Spinal cord (tissue), 10 donors: Measurements from ENCODE around the gene UBQLN4. TPM values are rescaled to one million over a fixed set of nuclear protein-coding genes. Genes with fewer than 3 reads are reported as not detected.

Experiments used
- DNase-seq, 6 donors: peaks; one replicate each; pipeline versions ENCODE4 v3.0.0 to v3.0.0-alpha.2; 2013 to 2015; ENCODE audit warnings: low spot score in 6 of 6, low read depth in 4 of 6
- H3K27ac ChIP-seq: one replicate; pipeline ENCODE4 v1.5.1; 2013; ENCODE audit warnings: low read depth, low read length, control low read depth
- H3K27me3 ChIP-seq: one replicate; pipeline ENCODE4 v1.6.1; 2013; ENCODE audit warnings: low read length; ENCODE audit not compliant: control insufficient read depth, insufficient read depth
- H3K36me3 ChIP-seq: one replicate; pipeline ENCODE4 v1.6.1; 2013; ENCODE audit warnings: low read length; ENCODE audit not compliant: control insufficient read depth, insufficient read depth
- H3K4me1 ChIP-seq: one replicate; pipeline ENCODE4 v1.6.1; 2013; ENCODE audit warnings: low read length; ENCODE audit not compliant: control insufficient read depth, insufficient read depth
- H3K4me3 ChIP-seq: one replicate; pipeline ENCODE4 v1.5.1; 2013; ENCODE audit warnings: low read depth, low read length, control low read depth
- H3K9me3 ChIP-seq: one replicate; pipeline ENCODE4 v1.6.1; 2013; ENCODE audit warnings: low read length; ENCODE audit not compliant: control insufficient read depth, insufficient read depth
- WGBS: methylation state at CpG from one replicate; pipeline ENCODE4 v1.1.5; 2013; ENCODE audit warnings: missing lambda C conversion rate; ENCODE audit not compliant: insufficient coverage; 5-methylcytosine and 5-hydroxymethylcytosine counted together
- long read RNA-seq, 4 donors: transcript quantifications; one replicate each; lab custom pipeline, GENCODE V29; 2026
- polyA plus RNA-seq, 2 donors: library from polyadenylated mRNA; unstranded; fragments of 120-200 nt; gene quantifications; one replicate each; pipeline ENCODE4 v1.2.1, GENCODE V29; 2013; ENCODE audit not compliant: insufficient read length in 2 of 2
- total RNA-seq, 2 donors: library from RNA; depleted of rRNA in 1 of 2; stranded (reverse); fragments of 120-200 nt in 1 of 2; fragments of >200 nt in 1 of 2; gene quantifications; one replicate each; pipeline versions ENCODE4 v1.2.3 to v1.2.4, GENCODE V29; 2013 to 2014
- donor health status: healthy.

UBQLN4 gene
- 10 to 100 TPM; 20.5 to 27.1 TPM for total RNA-seq
- polyA plus RNA-seq, result 10 to 100 TPM; 75.4 to 76.2 TPM
- long read RNA-seq, donor 1, transcript UBQLN4-201 (11 exons, 3,576 nt), result major isoform, 14 of 206 reads
- long read RNA-seq, donor 1, partial matches to known transcripts, result 53 of 206 reads
- long read RNA-seq, donor 1, other reads (novel, unspliced or antisense), result 139 of 206 reads
- long read RNA-seq, donor 2, partial matches to known transcripts, result 34 of 36 reads
- long read RNA-seq, donor 2, other reads (novel, unspliced or antisense), result 0 of 36 reads
- long read RNA-seq, donor 3, partial matches to known transcripts, result 21 of 22 reads
- long read RNA-seq, donor 3, other reads (novel, unspliced or antisense), result 0 of 22 reads
- long read RNA-seq, donor 4, transcript UBQLN4-201 (11 exons, 3,576 nt), result major isoform, 5 of 298 reads
- long read RNA-seq, donor 4, partial matches to known transcripts, result 91 of 298 reads
- long read RNA-seq, donor 4, other reads (novel, unspliced or antisense), result 202 of 298 reads

DNA sequence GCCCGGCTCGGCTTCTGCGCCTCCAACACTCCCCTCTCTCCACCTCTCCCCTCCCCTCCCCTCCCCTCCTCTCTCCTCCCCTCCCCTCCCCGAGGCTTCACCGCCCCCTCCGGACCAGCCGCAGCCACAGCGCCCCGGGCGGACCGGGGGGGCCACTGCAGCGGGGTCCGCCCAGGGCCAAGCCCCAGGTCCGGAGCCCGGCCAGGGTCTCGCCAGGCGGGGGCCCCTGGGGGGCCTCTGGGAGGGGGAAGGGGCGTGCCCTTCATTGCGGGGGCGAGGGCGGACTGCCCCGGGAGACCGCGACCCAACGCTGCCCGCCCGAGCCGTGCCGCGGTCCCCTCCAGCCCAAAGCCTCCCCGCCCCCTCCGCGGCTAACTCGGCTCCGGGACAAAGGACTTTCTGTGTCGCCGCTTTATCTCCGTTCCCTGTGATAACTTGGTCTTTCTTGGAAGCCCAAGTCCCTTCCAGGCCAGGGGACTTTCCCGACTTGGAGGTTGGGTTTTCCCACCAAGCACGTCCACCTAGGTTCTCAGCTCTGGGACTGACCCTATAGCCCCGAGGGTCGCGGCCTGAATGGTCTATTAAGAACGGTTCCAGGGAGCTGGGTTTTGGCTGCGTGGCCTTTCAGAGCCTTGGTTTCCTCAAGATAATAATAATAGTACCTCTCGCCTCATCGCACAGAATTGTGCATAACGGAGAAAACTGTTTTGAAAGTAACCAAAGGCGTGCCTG is at the start of gene UBQLN4:
Gene UBQLN4 (minus strand): TSS at position 31 of the 732 bp plus-strand sequence. CDS start 97 bp downstream, outside the sequence.
- under 1% methylated on average over 35 of the region's 49 CpGs for WGBS
- Histone ChIP-seq H3K4me1 (peaks cover 22% of the 10 kb centered on the region), H3K27ac (peak within 1 kb of the TSS; percentile 98), H3K27me3 (no peaks in the 10 kb centered on the region), H3K9me3 (no peaks in the 10 kb centered on the region), H3K36me3 (peaks cover 35% of the 10 kb centered on the region), H3K4me3 (peak within 1 kb of the TSS; percentile 100)
- peak in 5 of 6 donors; percentile 69 to 95 (median 82) for DNase-seq

DNA sequence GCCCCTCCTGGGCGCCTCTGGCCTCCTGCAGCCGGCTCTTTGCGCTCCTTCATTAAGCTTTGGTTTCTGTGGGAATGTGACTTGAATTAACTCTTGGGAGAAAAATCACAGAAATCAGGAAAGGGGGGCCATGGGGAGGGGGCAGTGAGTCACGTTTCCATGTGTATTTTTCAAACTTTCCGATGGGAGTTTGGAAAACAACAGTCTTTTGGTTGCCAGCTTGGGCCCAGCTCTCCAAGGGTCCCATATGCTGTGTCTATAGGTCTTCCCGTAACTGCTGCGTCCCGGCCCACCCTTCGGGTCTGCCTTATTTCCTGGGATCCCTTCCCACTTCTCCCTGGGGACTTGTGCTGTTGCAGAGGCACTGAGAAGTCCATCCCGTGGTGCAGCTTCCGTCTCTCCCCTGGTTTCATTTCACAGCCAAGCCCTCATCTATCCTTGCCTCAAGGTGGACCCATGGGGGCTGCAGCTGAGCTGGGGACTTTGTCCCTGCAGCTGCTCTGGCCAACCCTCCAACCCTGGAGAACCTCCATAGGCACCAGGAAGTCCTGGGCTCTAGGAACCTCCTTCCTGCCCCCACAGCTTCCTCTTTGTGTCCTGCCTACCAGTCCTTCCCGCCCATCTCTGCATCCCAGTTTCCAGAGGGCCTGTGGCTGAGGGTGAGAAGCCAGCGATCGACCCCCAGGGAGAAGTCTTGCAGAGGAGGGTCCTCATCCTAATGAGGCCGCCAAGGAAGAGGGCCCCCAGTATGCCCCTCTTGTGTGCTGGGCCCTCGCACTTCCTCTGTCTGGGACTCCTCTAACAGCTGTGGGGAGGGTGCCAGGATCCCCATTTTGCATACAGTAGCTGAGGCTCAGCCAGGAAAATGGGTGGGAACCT is 49.3 kb upstream of the UBQLN4 start:
- no peak for DNase-seq
- 75% methylated on average over 12 of the region's 16 CpGs for WGBS
- no peak overlapping the region for H3K4me3 ChIP-seq
- H3K4me1 ChIP-seq, result peaks cover 69% of the 10 kb centered on the region
- peak overlapping the region; percentile 90 for H3K27ac ChIP-seq
- H3K9me3 ChIP-seq, result no peaks in the 10 kb centered on the region
- no peaks in the 10 kb centered on the region for H3K27me3 ChIP-seq
- peaks cover 26% of the 10 kb centered on the region for H3K36me3 ChIP-seq

DNA sequence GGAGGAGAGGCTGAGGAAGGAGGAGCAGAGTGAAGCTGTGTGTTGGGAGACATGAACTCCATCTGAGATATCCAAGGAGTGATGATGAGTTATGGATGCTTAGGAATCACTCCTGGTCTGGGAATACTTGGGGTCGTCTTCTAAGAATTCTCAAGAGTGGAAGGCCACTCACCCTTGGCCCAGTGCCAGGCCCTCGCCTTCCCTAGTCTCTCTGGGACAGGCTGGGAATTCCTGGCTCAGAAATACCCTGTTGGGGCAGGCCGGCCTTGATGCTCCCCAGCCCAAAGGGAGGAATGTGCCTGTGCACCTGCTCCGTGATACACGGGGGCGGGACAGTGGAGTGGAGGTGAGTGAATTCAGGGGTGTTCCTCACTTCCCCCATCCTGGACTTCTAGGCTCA is 48.3 kb upstream of the UBQLN4 start:
- no peaks in the 10 kb centered on the region for H3K27me3 ChIP-seq
- 73% methylated on average over 2 of the region's 6 CpGs for WGBS
- DNase-seq, result no peak
- no peaks in the 10 kb centered on the region for H3K9me3 ChIP-seq
- no peak overlapping the region for H3K4me3 ChIP-seq
- H3K36me3 ChIP-seq, result peaks cover 35% of the 10 kb centered on the region
- H3K4me1 ChIP-seq, result peaks cover 72% of the 10 kb centered on the region
- H3K27ac ChIP-seq, result no peak overlapping the region

DNA sequence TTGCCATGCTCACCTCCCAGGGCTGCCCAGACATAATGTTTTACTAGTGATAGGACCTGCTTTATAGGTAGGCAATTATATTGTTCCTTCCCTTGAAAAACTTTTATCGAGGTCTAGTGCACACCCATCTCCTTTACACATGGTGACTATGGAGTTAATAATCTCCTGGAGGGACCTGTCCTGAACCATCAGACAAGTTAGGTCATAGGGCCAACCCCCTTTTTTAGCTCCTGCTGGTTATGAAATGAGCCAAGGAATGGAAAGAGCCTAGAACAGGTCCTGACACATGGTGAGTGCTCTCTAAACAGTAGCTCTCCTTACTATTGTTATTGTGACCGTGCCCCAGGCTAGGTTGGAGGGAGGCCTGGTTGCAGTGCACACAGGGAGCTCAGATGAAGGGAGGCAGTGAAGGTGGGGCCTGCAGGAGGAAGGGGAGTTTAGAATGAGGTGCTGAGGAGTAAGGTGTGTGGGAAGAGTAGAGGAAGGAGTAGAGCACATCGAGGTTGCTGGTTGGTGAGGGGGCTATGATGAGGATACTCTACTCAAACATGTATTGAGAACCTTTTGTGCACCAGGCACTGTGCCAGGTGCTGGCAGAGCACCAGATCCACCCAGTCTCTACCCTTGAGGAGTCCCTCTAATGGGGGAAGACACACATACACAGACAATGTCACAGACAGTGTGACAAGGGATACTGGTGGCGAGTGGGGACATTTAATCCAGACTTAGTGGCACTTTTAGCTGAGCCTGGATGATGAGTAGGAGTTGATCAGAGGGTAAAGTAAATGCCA is 46.8 kb upstream of the UBQLN4 start:
- DNase-seq, result peak in 2 of 6 donors; percentile 56 to 61
- WGBS, result 31% methylated on average over 2 of the region's 4 CpGs
- Histone ChIP-seq H3K36me3 (peaks cover 45% of the 10 kb centered on the region), H3K4me3 (no peak overlapping the region), H3K27ac (no peak overlapping the region), H3K4me1 (peaks cover 64% of the 10 kb centered on the region), H3K27me3 (no peaks in the 10 kb centered on the region), H3K9me3 (no peaks in the 10 kb centered on the region)

DNA sequence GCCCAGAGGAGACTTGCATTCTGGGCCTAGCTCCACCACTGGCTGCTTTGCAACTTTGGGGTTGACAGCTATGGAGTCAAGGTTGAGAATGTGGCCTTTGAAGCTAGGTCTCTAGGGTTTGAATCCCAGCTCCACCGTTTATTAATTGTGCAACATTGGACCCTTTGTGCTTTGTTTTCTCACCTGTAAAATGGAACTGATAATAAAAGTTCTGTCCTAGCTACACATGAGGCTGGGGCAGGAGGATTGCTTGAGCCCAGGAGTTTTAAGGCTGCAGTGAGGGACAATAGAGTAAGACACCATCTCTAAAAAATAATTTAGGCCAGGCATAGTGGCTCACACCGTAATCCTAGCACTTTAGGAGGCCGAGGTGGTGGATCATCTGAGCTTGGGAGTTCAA is 45.7 kb upstream of the UBQLN4 start:
- Histone ChIP-seq H3K36me3 (peaks cover 39% of the 10 kb centered on the region), H3K27me3 (no peaks in the 10 kb centered on the region), H3K27ac (no peak overlapping the region), H3K4me1 (peaks cover 53% of the 10 kb centered on the region), H3K9me3 (no peaks in the 10 kb centered on the region), H3K4me3 (no peak overlapping the region)
- 100% methylated on average over 2 of the region's 3 CpGs for WGBS
- no peak for DNase-seq

DNA sequence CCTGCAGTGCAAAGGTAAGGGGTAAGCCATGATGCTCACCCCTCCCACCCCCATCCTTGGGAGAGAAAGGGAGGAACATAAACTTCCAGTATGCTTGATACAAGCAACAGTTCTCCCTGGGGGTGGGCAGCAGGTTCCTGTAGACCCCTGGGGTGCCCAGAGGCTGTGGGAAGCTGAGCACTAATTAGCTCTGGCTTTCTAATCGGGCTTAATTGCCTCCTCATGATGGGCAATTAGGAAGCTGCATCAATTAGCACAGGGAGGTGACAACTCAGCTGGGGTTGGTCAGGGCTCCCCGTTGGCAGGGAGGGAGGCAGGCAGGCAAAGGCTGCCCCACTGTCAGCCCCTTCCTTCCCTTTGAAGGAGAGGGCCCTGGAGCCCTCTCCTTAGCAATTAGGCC is 45.2 kb upstream of the UBQLN4 start:
- peak in 1 of 6 donors; percentile 56 for DNase-seq
- peaks cover 40% of the 10 kb centered on the region for H3K36me3 ChIP-seq
- H3K9me3 ChIP-seq, result no peaks in the 10 kb centered on the region
- H3K4me3 ChIP-seq, result no peak overlapping the region
- H3K4me1 ChIP-seq, result peaks cover 48% of the 10 kb centered on the region
- no peak overlapping the region for H3K27ac ChIP-seq
- H3K27me3 ChIP-seq, result no peaks in the 10 kb centered on the region
- WGBS, result 30% methylated on average over 2 of the region's 2 CpGs

DNA sequence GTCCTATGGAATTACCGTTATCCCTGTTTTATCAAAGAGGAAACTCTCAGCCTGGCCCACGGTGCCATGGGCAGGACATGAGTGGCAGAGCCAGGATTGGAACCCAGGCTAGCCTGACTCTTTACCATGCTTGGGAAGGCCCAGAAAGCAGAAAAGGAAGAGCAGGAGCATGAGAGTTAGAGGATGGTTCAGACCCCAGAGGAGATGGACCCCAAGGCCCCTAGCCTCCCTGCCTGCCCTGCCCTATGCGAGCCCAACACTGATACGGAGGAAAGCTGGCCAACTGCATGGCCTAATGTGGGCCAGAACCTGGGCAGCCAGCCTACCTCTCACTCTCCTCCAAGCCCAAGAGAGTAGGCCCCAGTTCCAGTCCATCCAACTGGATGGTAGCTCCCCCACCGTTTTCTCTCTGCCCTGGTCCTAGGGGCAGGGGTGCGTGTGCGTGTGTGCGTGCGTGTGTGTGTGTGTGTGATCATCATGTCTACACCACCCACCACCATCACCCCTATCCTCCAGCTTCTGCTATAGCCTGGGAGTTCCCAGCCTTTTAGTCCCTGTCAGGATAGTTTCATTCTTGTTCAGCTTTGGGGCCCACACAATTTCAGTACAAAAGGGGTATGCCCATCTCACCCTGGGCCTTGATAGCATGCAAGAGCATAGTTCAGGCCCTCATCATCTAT is 44.0 kb upstream of the UBQLN4 start:
- Histone ChIP-seq H3K4me1 (peaks cover 36% of the 10 kb centered on the region), H3K27ac (no peak overlapping the region), H3K4me3 (no peak overlapping the region), H3K27me3 (no peaks in the 10 kb centered on the region), H3K9me3 (no peaks in the 10 kb centered on the region), H3K36me3 (peaks cover 45% of the 10 kb centered on the region)
- WGBS, result 100% methylated on average over 4 of the region's 9 CpGs
- DNase-seq, result no peak

DNA sequence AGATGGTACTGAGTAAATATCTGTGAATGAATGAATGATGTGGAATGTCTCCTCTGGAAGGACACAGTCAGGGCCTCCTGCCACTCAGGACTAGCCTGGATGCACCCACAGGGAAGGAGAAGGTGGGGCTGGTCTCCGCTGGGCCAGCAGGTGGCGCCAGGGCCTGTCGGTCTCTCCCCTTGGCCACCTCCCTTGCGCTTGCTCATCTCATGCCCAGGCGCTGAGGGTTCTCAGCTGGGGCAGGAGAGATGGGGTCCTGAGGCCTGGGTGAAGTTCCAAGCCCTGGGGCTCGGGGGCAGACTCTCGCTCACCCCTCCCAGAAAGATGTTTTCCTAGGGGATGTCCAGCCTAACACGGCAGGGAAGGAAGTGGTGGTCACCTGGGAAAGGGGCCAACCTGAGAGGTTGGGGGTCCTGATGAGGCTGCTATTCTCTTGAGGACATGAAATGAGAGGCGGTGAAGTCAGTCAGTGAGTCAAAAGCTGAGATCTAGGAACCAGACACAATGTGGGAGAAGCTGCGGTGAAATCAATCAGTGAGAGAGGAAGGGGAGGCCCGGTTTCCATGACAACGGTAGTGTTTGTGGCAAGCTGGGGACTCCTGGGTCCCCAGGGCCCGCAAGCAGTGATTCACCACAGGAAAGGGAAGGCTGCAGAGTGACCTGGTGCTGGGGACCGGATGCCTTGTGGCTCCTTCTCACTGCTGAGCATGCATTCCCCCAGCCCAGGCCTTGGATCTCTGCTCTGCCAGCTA is 43.2 kb upstream of the UBQLN4 start:
- no peak overlapping the region for H3K4me3 ChIP-seq
- H3K27ac ChIP-seq, result peak overlapping the region; percentile 79
- 33% methylated on average over 12 of the region's 14 CpGs for WGBS

More for the DNA sequence above, 43.2 kb upstream of the UBQLN4 start:
- Histone ChIP-seq H3K4me1 (peaks cover 28% of the 10 kb centered on the region), H3K27me3 (no peaks in the 10 kb centered on the region), H3K9me3 (no peaks in the 10 kb centered on the region), H3K36me3 (peaks cover 39% of the 10 kb centered on the region)
- DNase-seq, result peak in 2 of 6 donors; percentile 75 to 84
